BE2C (cell line): ENCODE measurements around the gene KCNIP4.

Experiments used
- DNase-seq: peaks from one replicate; pipeline ENCODE4 v3.0.0-alpha.2; 2020
- H3K27me3 ChIP-seq: fragments of 250-450 bp; sonication (Bioruptor Pico); 2 replicates; pipeline ENCODE4 v1.5.1; 2020; ENCODE audit warnings: mild to moderate bottlenecking
- H3K36me3 ChIP-seq: fragments of 250-450 bp; sonication (Bioruptor Pico); 2 replicates; pipeline ENCODE4 v1.5.1; 2020; ENCODE audit warnings: mild to moderate bottlenecking
- H3K4me1 ChIP-seq: fragments of 250-450 bp; sonication (Bioruptor Pico); 2 replicates; pipeline ENCODE4 v1.5.1; 2020
- H3K4me3 ChIP-seq: 2 replicates; pipeline ENCODE4 v1.5.1; 2011; ENCODE audit warnings: low read depth, low read length
- H3K9me3 ChIP-seq: fragments of 250-450 bp; sonication (Bioruptor Pico); 2 replicates; pipeline ENCODE4 v1.5.1; 2020
- CTCF ChIP-seq: IDR thresholded peaks from 2 replicates; pipeline ENCODE4 v1.5.1; 2012; ENCODE audit warnings: mild to moderate bottlenecking, low read depth, low read length

Gene KCNIP4

DNA sequence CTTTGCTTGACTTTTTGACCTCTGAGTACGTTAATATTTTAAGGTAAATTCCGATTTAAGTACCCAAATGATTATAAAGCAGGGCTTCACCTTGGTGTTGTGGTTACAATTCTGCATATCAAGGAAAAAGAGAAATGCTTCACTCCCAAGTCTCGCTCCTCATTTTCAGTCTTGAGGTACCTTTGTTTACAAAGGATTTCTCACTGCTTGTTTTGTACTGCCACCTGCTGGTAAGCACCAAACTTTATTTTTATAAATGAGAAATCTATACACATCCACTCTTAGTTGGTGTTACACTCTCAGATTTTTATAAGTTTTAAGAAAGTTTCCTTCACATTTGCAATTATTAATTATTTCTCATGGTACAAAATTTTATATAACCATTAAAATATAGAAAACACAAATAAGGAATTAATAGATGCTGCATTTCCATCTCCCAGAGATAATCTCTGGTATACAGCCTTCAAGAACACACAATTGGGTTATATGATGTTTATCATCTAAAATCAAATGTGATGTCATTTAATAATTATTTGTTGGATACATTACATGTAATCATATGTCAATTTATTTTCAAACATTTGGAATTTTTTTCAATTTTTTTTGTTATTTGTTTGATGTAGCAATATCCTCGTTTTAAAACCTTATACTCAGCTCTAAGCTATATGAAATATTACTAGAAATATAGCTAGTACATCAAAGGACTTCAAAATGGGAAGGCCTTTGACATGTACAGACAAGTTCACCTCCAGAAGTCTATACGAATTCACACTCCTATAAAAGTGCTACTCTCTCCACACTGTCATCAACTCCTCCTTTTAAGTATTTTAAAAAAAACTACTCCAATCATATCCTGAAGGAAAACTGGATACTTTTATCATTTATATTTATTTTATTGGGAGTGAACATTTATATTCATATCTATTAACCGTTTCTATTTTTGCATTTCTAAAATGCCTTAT, 179.9 kb downstream of the KCNIP4 start:
- Histone ChIP-seq H3K4me1 (peaks cover 27% of the 10 kb centered on the region), H3K36me3 (no peaks in the 10 kb centered on the region), H3K27me3 (no peaks in the 10 kb centered on the region), H3K9me3 (no peaks in the 10 kb centered on the region), H3K4me3 (peak overlapping the region; percentile 56)
- DNase-seq = peak; percentile 43
- peak; percentile 79 for TF ChIP-seq CTCF

GRCh38 chr4:21765810-21766407, 182.7 kb downstream of the KCNIP4 start:
- no peaks in the 10 kb centered on the region for H3K36me3 ChIP-seq
- no peak overlapping the region for H3K4me3 ChIP-seq
- H3K9me3 ChIP-seq = no peaks in the 10 kb centered on the region
- DNase-seq = peak; percentile 51
- H3K4me1 ChIP-seq = peaks cover 34% of the 10 kb centered on the region
- TF ChIP-seq CTCF = peak; percentile 93
- no peaks in the 10 kb centered on the region for H3K27me3 ChIP-seq

GRCh38 chr4:21763855-21764254, 184.7 kb downstream of the KCNIP4 start:
- no peaks in the 10 kb centered on the region for H3K9me3 ChIP-seq

DNA sequence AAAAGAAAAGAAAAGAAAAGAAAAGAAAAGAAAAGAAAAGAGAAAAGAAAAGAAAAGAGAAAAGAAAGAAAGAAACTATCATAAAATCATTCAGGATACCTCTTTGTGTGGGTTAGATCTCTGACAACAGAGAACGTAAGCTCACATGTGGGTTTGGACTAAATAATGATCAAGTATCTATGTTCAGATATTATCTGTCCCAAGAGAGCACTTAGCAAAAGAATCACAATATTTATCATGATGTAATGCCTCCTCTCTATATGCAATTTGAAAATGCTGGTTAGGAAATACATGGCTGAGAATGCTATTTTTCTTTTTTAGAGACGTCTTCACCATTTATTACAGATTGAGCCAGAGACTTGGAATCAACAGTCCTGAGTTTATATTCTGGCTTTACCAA, 191.3 kb downstream of the KCNIP4 start:
- H3K27me3 ChIP-seq = no peaks in the 10 kb centered on the region
- no peak overlapping the region for H3K4me3 ChIP-seq
- no peak for DNase-seq
- peaks cover 41% of the 10 kb centered on the region for H3K4me1 ChIP-seq
- TF ChIP-seq CTCF = no peak
- H3K9me3 ChIP-seq = no peaks in the 10 kb centered on the region
- no peaks in the 10 kb centered on the region for H3K36me3 ChIP-seq

More at GRCh38 chr4:21763855-21764254, 184.7 kb downstream of the KCNIP4 start:
- Histone ChIP-seq H3K36me3 (no peaks in the 10 kb centered on the region), H3K27me3 (no peaks in the 10 kb centered on the region), H3K4me3 (no peak overlapping the region), H3K4me1 (peaks cover 40% of the 10 kb centered on the region)
- peak; percentile 39 for DNase-seq
- no peak for TF ChIP-seq CTCF

DNA sequence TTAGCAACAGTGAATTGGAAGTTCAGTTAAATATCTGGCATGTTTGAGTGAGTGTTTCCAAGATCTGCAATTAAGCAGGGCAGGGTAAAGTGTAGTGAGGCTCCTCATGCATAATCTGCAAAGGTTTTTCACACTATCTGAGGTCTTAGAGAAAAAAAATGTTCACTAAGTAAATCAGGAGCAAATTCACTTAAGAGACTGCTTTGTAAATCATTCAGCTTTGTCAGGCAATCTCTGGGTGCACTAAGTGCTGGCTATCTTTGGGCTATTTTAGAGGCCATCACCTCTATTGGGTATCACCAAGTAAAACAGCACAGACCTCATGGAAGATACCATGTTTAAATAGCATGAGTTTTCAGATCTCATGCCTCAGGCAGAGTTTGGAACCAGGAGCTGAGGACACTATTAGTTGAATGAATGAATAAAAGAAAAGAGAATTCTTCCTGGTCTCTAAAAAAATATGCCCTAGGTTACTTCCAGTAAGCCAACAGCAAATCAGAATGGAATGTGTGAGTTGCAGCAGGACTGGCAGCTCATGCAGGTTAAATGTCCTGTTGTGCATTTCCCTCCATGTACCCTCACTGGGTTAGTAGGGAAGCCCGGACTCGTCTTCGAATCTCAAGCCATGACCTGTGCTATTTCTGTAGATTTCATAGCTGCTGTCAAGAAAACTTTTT, 195.3 kb downstream of the KCNIP4 start:
- Histone ChIP-seq H3K36me3 (no peaks in the 10 kb centered on the region), H3K27me3 (no peaks in the 10 kb centered on the region), H3K4me1 (peaks cover 38% of the 10 kb centered on the region), H3K4me3 (no peak overlapping the region), H3K9me3 (no peaks in the 10 kb centered on the region)
- DNase-seq = no peak
- TF ChIP-seq CTCF = no peak

- Histone ChIP-seq H3K36me3 (no peaks in the 10 kb centered on the region), H3K27me3 (no peaks in the 10 kb centered on the region), H3K4me1 (peaks cover 39% of the 10 kb centered on the region), H3K4me3 (no peak overlapping the region), H3K9me3 (no peaks in the 10 kb centered on the region)
- no peak for DNase-seq
- TF ChIP-seq CTCF = no peak
These were observed 196.0 kb downstream of the KCNIP4 start for GRCh38 chr4:21752616-21753015.
